Transverse colon (tissue), 4 donors: ENCODE results near the gene SMAD3. TPM values are rescaled to one million over a fixed set of nuclear protein-coding genes. Genes with fewer than 3 reads are reported as not detected.

Source experiments
- DNase-seq: peaks from one replicate; pipeline ENCODE4 v3.0.0-alpha.2; 2019
- H3K27ac ChIP-seq, 4 donors: fragments of 200-600 bp; sonication (generic); 2 replicates each; pipeline ENCODE4 v1.5.1; 2016 to 2018; ENCODE audit warnings: inconsistent platforms in 4 of 4
- H3K27me3 ChIP-seq: fragments of 200-600 bp; sonication (generic); 2 replicates; pipeline ENCODE4 v1.5.1; 2017; ENCODE audit warnings: inconsistent platforms
- H3K36me3 ChIP-seq, 4 donors: fragments of 200-600 bp; sonication (generic); 2 replicates each; pipeline ENCODE4 v1.5.1; 2017 to 2019; ENCODE audit warnings: inconsistent platforms in 4 of 4
- H3K4me1 ChIP-seq, 4 donors: fragments of 200-600 bp; sonication (generic); 2 replicates each; pipeline ENCODE4 v1.5.1; 2017 to 2020; ENCODE audit warnings: inconsistent platforms in 4 of 4
- H3K4me3 ChIP-seq, 4 donors: fragments of 200-600 bp; sonication (generic); 1 replicate in 1 of 4; 2 replicates in 3 of 4; pipeline versions ENCODE4 v1.5.1 to v1.6.1; 2017 to 2019; ENCODE audit warnings: inconsistent platforms in 4 of 4
- H3K9me3 ChIP-seq, 2 donors: fragments of 200-600 bp; sonication (generic); 2 replicates each; pipeline ENCODE4 v1.5.1; 2017 to 2019; ENCODE audit warnings: inconsistent platforms in 2 of 2
- EP300 ChIP-seq: sonication (generic); formaldehyde crosslinking; IDR thresholded peaks from one replicate; pipeline ENCODE4 v1.6.1; 2017; ENCODE audit warnings: antibody characterized with exemption, low read depth
- POLR2A ChIP-seq: fragments of 450-650 bp; IDR thresholded peaks from one replicate; pipeline ENCODE4 v1.6.1; 2016; ENCODE audit warnings: antibody characterized with exemption, mild to moderate bottlenecking, moderate library complexity
- POLR2AphosphoS5 ChIP-seq, 3 donors: sonication (generic); formaldehyde crosslinking; IDR thresholded peaks; one replicate each; pipeline ENCODE4 v1.6.1; 2016; ENCODE audit warnings: antibody characterized with exemption in 3 of 3
- WGBS, 2 donors: methylation state at CpG; one replicate each; pipeline ENCODE4 v1.1.5; 2018; ENCODE audit warnings: low coverage in 1 of 2; 5-methylcytosine and 5-hydroxymethylcytosine counted together
- in situ Hi-C, 4 donors: fragments of 200-750 bp; cut with MboI; loops; one replicate each; pipeline versions ENCODE4 v1.15.0 to v1.15.1; 2017; ENCODE audit warnings: low sequenced_read_pairs in 3 of 4, low pct_ligation_motif_present in 1 of 4, low pct_unique_long_range_greater_than_20kb in 1 of 4
- intact Hi-C: fragments of 100-400 bp; cut with DNase I; formaldehyde crosslinking; loops from one replicate; pipeline ENCODE4 v1.15.1; 2023; ENCODE audit warnings: low total_unique reads
- total RNA-seq, 4 donors: library from RNA; depleted of rRNA; stranded (reverse); fragments of >200 nt; gene quantifications; one replicate each; pipeline ENCODE4 v1.1.0, GENCODE V29; 2016
- TF ChIP-seq, protein P1 (sequence below), 5 experiments: fragments of 200-600 bp in 3 of 5; fragments of 450-650 bp in 2 of 5; sonication (generic) in 3 of 5; IDR thresholded peaks; 1 replicate in 2 of 5; 2 replicates in 3 of 5; pipeline ENCODE4 v1.5.1; 2016 to 2017; ENCODE audit warnings: antibody characterized with exemption in 5 of 5, inconsistent platforms in 3 of 5, mild to moderate bottlenecking in 2 of 5, moderate library complexity in 1 of 5

Gene SMAD3
- total RNA-seq, 4 donors from 2014 or later: 30.9 to 65.1 (median 57.0) TPM

DNA sequence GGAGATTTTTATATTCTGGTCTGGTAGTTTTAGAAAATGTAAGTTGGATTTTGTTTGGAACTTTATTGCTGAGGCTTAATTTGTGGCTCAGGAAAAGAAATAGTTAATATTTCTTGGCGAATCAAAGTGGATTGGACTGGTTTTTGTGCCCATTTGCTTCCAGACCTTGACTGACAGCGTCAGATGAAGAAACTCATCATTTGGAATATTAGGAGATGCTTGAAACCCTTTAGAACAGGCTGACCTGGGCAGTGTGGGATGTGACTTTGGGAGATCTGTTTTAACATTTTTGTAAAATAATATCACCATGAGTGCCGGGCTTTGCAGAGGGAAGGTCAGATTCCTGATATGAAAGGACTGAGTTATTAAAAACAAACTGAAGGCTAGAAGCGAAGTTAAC is 106.1 kb downstream of the SMAD3 start:
- 79 to 85% methylated on average over 3 to 4 of the region's 4 CpGs for WGBS, 2 donors
- peaks cover 0 to 8% (median 0%) of the 10 kb centered on the region in 4 donors for H3K36me3 ChIP-seq
- H3K4me3 ChIP-seq: no peak overlapping the region
- peaks cover 0 to 34% (median 11%) of the 10 kb centered on the region in 4 donors for H3K4me1 ChIP-seq
- in situ Hi-C loops (no loop called here), intact Hi-C loops (no loop called here)
- DNase-seq: no peak
- H3K27ac ChIP-seq: no peak overlapping the region
- H3K9me3 ChIP-seq: no peaks in the 10 kb centered on the region
- no peak for TF ChIP-seq POLR2A
- TF ChIP-seq, protein P1, sequence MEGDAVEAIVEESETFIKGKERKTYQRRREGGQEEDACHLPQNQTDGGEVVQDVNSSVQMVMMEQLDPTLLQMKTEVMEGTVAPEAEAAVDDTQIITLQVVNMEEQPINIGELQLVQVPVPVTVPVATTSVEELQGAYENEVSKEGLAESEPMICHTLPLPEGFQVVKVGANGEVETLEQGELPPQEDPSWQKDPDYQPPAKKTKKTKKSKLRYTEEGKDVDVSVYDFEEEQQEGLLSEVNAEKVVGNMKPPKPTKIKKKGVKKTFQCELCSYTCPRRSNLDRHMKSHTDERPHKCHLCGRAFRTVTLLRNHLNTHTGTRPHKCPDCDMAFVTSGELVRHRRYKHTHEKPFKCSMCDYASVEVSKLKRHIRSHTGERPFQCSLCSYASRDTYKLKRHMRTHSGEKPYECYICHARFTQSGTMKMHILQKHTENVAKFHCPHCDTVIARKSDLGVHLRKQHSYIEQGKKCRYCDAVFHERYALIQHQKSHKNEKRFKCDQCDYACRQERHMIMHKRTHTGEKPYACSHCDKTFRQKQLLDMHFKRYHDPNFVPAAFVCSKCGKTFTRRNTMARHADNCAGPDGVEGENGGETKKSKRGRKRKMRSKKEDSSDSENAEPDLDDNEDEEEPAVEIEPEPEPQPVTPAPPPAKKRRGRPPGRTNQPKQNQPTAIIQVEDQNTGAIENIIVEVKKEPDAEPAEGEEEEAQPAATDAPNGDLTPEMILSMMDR (IDR thresholded peaks at IDR 0.05): no peak
- TF ChIP-seq EP300: no peak
- TF ChIP-seq POLR2AphosphoS5 (IDR thresholded peaks at IDR 0.05): no peak
- no peaks in the 10 kb centered on the region for H3K27me3 ChIP-seq

DNA sequence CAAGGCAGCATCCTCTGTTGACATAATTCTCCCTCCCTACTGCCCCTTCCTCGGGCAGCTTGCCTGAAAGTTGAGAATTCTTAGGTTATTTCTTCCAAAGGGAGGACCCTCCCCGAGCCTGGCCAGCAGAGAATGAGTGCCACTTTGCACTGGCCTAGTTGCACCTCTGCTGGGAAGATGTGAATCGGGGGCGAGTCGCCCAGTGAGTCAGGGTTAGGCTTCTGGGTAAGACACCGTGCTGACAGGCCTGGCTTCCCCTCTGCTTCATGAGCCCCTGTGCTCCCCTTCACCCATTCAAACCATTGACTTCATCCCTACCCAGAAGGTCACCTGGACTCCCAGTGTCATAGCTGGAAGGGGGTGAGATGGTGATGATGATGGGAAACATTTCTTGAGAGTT is 106.8 kb downstream of the SMAD3 start:
- H3K4me3 ChIP-seq: no peak overlapping the region
- peaks cover 0 to 40% (median 15%) of the 10 kb centered on the region in 4 donors for H3K4me1 ChIP-seq
- DNase-seq: no peak
- intact Hi-C loops: no loop called here
- H3K27me3 ChIP-seq: no peaks in the 10 kb centered on the region
- WGBS, 2 donors: 91 to 100% methylated on average over 5 to 6 of the region's 6 CpGs
- H3K36me3 ChIP-seq: peaks cover 0 to 8% (median 0%) of the 10 kb centered on the region in 4 donors
- no peaks in the 10 kb centered on the region for H3K9me3 ChIP-seq
- TF ChIP-seq POLR2A (no peak), POLR2AphosphoS5 (IDR thresholded peaks at IDR 0.05) (no peak), EP300 (no peak)
- TF ChIP-seq, protein P1 (IDR thresholded peaks at IDR 0.05): no peak
- in situ Hi-C loops: no loop called here
- no peak overlapping the region for H3K27ac ChIP-seq

DNA sequence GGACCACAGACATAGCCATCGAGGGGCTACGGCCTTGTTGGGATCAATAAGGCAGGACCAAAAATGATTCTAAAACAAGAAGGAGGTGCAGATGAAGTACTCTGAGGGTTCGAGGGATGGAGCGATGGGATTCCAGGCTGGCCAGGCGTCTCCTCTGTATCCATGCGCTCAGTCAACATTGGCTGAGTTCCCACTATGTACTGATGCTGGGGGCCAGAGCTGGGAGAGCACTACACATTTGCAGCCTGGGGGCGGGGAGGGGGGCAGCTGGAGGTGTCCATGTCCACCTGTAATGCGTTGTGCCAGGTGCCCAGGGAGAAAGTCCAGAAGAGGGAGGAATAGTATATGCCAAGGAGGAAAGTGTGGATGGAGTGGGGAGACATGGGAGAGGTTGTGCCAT is 107.6 kb downstream of the SMAD3 start:
- Histone ChIP-seq H3K27me3 (no peaks in the 10 kb centered on the region), H3K4me3 (no peak overlapping the region), H3K4me1 (peaks cover 0 to 38% (median 14%) of the 10 kb centered on the region in 4 donors), H3K27ac (no peak overlapping the region), H3K9me3 (no peaks in the 10 kb centered on the region), H3K36me3 (peaks cover 0 to 8% (median 0%) of the 10 kb centered on the region in 4 donors)
- no peak for DNase-seq
- in situ Hi-C loops (no loop called here), intact Hi-C loops (no loop called here)
- TF ChIP-seq POLR2AphosphoS5 (IDR thresholded peaks at IDR 0.05) (no peak), EP300 (no peak), POLR2A (no peak)
- TF ChIP-seq, protein P1 (IDR thresholded peaks at IDR 0.05): no peak
- WGBS, 2 donors: 76 to 86% methylated on average over 4 to 8 of the region's 8 CpGs

DNA sequence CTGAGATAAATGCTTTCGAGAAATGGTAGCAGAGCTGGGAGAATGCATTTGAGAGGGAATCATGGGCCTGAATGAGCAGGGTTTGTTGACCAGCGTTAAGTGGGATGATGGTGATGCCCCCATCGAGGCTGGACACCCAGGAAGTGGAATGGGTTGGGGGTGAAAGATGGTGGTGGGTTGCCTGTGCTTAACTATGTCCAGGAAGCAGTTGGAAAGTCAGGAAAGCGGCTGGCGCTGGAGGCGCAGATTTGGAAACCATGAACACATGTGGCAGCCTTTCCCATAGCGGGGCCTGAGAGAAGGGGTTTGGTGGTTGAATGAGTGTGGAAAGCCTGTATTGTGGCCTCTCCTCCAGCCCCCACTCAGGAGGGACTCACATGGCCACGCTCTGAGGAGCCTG is 108.4 kb downstream of the SMAD3 start:
- 89 to 95% methylated on average over 5 to 8 of the region's 8 CpGs for WGBS, 2 donors
- peaks cover 0 to 8% (median 0%) of the 10 kb centered on the region in 4 donors for H3K36me3 ChIP-seq

More for the DNA sequence above, 108.4 kb downstream of the SMAD3 start:
- no peak for DNase-seq
- no peak overlapping the region for H3K27ac ChIP-seq
- H3K9me3 ChIP-seq: no peaks in the 10 kb centered on the region
- no peak for TF ChIP-seq POLR2A
- TF ChIP-seq EP300: no peak
- no peak for TF ChIP-seq POLR2AphosphoS5 (IDR thresholded peaks at IDR 0.05)
- TF ChIP-seq, protein P1 (IDR thresholded peaks at IDR 0.05): no peak
- no peaks in the 10 kb centered on the region for H3K27me3 ChIP-seq
- intact Hi-C loops: no loop called here
- in situ Hi-C loops: no loop called here
- H3K4me3 ChIP-seq: no peak overlapping the region
- peaks cover 0 to 36% (median 19%) of the 10 kb centered on the region in 4 donors for H3K4me1 ChIP-seq
